Hematopoietic multipotent progenitor cell treated with erythropoietin and hydrocortisone succinate and interleukin-3 and kit ligand, for 4 days (in vitro differentiated cells): Measurements from ENCODE around the gene UCN2.
"Not testable (repeated sequence)": the region's sequence is repeated elsewhere in the genome, so short reads cannot be mapped to it uniquely, and the experiment has no call there.

ENCODE experiments used
- DNase-seq: peaks from one replicate; pipeline ENCODE4 v3.0.0-alpha.2; 2015

UCN2 gene

DNA sequence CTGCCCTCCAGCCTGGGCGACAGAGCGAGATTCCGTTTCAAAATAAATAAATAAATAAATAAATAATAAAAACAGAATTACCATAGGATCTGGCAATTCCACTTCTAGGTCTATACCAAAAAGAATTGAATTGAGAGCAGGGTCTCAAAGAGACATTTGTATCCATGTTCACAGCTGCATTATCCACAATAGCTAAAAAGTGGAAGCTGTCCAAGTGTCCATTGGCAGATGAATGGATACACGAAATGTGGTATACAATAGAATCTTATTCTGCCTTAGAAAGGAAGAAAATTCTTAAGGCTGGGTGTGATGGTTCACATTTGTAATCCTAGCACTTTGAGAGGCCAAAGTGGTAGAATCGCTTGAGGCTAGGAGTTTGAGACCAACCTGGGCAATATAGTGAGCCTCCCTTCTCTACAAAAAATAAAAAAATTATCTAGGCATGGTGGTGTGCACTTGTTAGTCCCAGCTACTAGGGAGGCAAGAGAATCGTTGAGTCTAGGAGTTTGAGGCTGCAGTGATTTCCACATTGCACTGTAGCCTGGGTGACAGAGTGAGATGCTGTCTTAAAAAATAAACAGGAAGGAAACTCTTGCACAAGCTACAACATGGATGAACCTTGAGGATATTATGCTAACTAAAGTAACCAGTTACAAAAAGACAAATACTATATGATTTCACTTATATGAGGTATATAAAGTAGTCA is 31.2 kb downstream of the UCN2 start:
- DNase-seq, result no peak

DNA sequence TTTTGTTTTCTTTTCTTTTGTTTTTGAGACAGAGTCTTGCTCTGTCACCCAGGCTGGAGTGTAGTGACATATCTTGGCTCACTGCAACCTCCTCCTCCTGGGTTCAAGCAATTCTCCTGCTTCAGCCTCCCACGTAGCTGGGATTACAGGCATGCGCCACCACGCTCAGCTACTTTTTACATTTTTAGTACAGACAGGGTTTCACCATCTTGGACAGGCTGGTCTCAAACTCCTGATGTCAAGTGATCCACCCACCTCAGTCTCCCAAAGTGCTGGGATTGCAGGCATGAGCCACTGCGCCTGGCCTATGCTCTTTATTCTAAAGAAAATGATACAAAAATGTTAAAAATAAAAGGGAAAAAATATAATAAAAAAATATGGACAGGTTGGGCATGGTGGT is 32.9 kb downstream of the UCN2 start:
- not testable (repeated sequence) for DNase-seq

GRCh38 chr3:48528754-48529153 is 34.8 kb downstream of the UCN2 start:
- peak; percentile 78 for DNase-seq

DNA sequence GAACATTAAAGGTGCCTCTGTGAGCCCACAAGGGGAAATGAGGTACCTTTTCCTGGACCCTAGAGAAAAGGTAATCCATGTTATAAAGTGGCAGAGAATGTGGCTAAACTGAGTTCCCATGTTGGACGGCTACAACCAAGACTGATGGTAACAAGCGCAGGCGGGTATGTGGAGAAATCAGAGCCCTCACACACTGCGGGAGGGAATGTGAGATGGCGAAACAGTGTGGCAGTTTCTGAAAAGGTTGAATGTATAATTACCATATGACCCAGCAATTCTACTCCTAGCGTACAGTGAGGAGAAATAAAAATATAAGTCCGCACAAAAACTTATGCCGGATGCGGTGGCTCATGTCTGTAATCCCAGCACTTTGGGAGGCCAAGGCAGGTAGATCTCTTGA is 35.5 kb downstream of the UCN2 start:
- DNase-seq, result peak; percentile 39

- DNase-seq, result no peak
Observed at GRCh38 chr3:48524970-48525369, 38.6 kb downstream of the UCN2 start.

- DNase-seq, result no peak
Observed at GRCh38 chr3:48521635-48522034, 41.9 kb downstream of the UCN2 start.

DNA sequence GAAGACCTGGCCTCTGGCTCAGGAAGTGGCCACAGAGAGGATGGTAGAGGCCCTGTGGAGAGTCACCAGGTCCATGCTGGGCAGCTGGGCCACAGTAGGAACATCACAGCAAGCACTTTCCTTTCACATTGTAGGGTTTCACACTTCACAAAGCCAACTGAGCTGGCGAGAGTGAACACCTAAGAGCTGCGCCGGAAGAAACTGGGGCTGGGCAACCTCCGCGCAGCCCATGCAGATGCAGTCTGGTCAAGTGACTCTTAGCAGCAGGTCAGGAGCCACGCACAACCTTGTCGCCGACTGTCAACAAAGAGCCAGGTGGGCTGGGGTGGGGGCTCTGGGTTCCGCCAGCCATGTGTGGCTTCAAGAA is 44.3 kb downstream of the UCN2 start:
- DNase-seq, result no peak

DNA sequence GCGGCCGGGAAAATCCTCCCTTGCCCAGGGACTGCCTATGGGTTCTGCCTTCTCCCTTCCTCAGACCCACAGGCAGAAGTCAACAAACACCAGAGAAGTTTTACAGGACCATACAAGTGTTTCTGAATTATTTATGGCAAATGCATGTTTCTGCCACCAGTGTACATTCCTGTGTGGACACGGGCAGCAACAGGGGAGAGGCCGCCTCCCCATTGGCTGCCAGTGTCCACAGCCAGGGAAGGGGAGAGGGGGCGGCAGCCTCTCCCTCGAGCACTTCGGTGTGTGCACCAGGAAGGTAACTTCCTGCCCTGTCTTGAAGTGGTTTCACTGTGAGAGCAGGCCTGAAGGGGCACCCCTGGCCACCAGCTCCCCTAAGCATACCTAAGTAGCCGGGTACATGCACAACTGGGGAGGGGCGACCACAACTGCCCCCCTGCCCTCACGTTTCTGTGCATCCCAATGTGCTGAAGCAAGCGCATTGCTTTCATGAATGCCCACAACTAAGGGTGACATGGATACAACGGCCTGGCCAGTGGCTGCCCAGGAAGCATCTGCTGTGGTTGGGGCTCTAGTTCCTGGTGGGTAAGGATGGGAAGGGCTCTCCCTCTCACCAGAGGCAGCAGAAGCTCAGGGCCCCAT is 44.8 kb downstream of the UCN2 start:
- DNase-seq, result peak; percentile 47

- DNase-seq, result no peak
Observed at GRCh38 chr3:48518069-48518468, 45.5 kb downstream of the UCN2 start.

DNA sequence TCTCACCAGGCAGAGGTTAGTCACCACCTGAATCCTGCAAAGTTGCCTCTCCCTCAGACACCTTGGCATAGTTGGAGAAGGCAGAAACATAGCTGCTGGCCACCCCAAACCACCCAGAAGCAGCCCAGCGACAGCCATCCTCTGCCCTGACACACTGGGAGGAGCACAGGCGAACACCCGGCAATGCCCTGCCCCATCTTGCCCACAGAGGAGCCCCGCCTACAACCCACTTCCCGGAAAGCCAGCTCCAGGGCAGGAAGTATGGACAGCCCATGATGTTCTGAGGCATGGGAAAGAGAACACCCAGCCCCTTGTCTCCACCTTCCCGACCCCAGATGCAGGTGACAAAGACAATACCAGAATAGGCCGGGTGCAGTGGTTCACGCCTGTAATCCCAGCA is 47.0 kb downstream of the UCN2 start:
- DNase-seq, result no peak

GRCh38 chr3:48514431-48515227 is 49.0 kb downstream of the UCN2 start:
- DNase-seq, result no peak
